ENCODE measurements around the gene MFAP4. TPM values are rescaled to one million over a fixed set of nuclear protein-coding genes. Genes with fewer than 3 reads are reported as not detected.

Gene MFAP4
- total RNA-seq, 1 experiment from 2014 or later = 79.6 TPM

GRCh38 chr17:19402171-19402570, 15.2 kb upstream of the MFAP4 start:
- no peaks in the 10 kb centered on the region for H3K9me3 ChIP-seq (replicated peaks)
- no peak for DNase-seq
- no peaks in the 10 kb centered on the region for H3K36me3 ChIP-seq
- H3K4me3 ChIP-seq = no peak overlapping the region
- no peak overlapping the region for H3K27ac ChIP-seq
- H3K27me3 ChIP-seq = no peaks in the 10 kb centered on the region
- H3K4me1 ChIP-seq = peaks cover 14% of the 10 kb centered on the region

- Histone ChIP-seq H3K9me3 (replicated peaks) (no peaks in the 10 kb centered on the region), H3K27me3 (no peaks in the 10 kb centered on the region), H3K4me1 (peaks cover 14% of the 10 kb centered on the region), H3K4me3 (no peak overlapping the region), H3K36me3 (no peaks in the 10 kb centered on the region), H3K27ac (no peak overlapping the region)
- no peak for DNase-seq
Measured at GRCh38 chr17:19401321-19402010, 14.5 kb upstream of the MFAP4 start.

GRCh38 chr17:19399750-19400450, 12.9 kb upstream of the MFAP4 start:
- Histone ChIP-seq H3K27ac (no peak overlapping the region), H3K36me3 (no peaks in the 10 kb centered on the region), H3K4me1 (peaks cover 14% of the 10 kb centered on the region), H3K27me3 (no peaks in the 10 kb centered on the region), H3K9me3 (replicated peaks) (no peaks in the 10 kb centered on the region), H3K4me3 (no peak overlapping the region)
- DNase-seq = peak; percentile 92 to 97

GRCh38 chr17:19398301-19399181, 11.6 kb upstream of the MFAP4 start:
- peak; percentile 46 to 53 for DNase-seq
- H3K27ac ChIP-seq = no peak overlapping the region

GRCh38 chr17:19397556-19398041, 10.6 kb upstream of the MFAP4 start:
- Histone ChIP-seq H3K4me1 (peaks cover 14% of the 10 kb centered on the region), H3K36me3 (no peaks in the 10 kb centered on the region), H3K27me3 (no peaks in the 10 kb centered on the region), H3K9me3 (replicated peaks) (no peaks in the 10 kb centered on the region), H3K27ac (no peak overlapping the region), H3K4me3 (no peak overlapping the region)
- peak in 1 of 2 experiments; percentile 6 for DNase-seq

More at GRCh38 chr17:19398301-19399181, 11.6 kb upstream of the MFAP4 start:
- Histone ChIP-seq H3K4me3 (no peak overlapping the region), H3K36me3 (no peaks in the 10 kb centered on the region), H3K9me3 (replicated peaks) (no peaks in the 10 kb centered on the region), H3K27me3 (no peaks in the 10 kb centered on the region), H3K4me1 (peaks cover 14% of the 10 kb centered on the region)

- peak in 1 of 2 experiments; percentile 7 for DNase-seq
- Histone ChIP-seq H3K27me3 (no peaks in the 10 kb centered on the region), H3K36me3 (no peaks in the 10 kb centered on the region), H3K4me1 (peaks cover 23% of the 10 kb centered on the region), H3K9me3 (replicated peaks) (no peaks in the 10 kb centered on the region), H3K4me3 (no peak overlapping the region), H3K27ac (no peak overlapping the region)
Measured at GRCh38 chr17:19392303-19392702, 5.3 kb upstream of the MFAP4 start.

GRCh38 chr17:19391432-19391831, 4.4 kb upstream of the MFAP4 start:
- Histone ChIP-seq H3K27ac (no peak overlapping the region), H3K9me3 (replicated peaks) (no peaks in the 10 kb centered on the region), H3K36me3 (no peaks in the 10 kb centered on the region), H3K4me1 (peaks cover 27% of the 10 kb centered on the region), H3K27me3 (no peaks in the 10 kb centered on the region), H3K4me3 (no peak overlapping the region)
- no peak for DNase-seq

GRCh38 chr17:19390951-19391350, 4.0 kb upstream of the MFAP4 start:
- no peaks in the 10 kb centered on the region for H3K27me3 ChIP-seq
- no peak overlapping the region for H3K4me3 ChIP-seq
- no peak for DNase-seq
- peaks cover 31% of the 10 kb centered on the region for H3K4me1 ChIP-seq
- H3K9me3 ChIP-seq (replicated peaks) = no peaks in the 10 kb centered on the region
- H3K36me3 ChIP-seq = peaks cover under 1% of the 10 kb centered on the region
- H3K27ac ChIP-seq = no peak overlapping the region

- Histone ChIP-seq H3K4me1 (peaks cover 50% of the 10 kb centered on the region), H3K27ac (no peak overlapping the region), H3K9me3 (replicated peaks) (no peaks in the 10 kb centered on the region), H3K36me3 (peaks cover 11% of the 10 kb centered on the region), H3K4me3 (no peak overlapping the region), H3K27me3 (no peaks in the 10 kb centered on the region)
- DNase-seq = peak; percentile 24 to 48
Measured at GRCh38 chr17:19388791-19389785, 2.1 kb upstream of the MFAP4 start.

GRCh38 chr17:19387921-19388521, 1.0 kb upstream of the MFAP4 start:
- peaks cover 56% of the 10 kb centered on the region for H3K4me1 ChIP-seq

GRCh38 chr17:19386051-19386929, 700 bp downstream of the MFAP4 start:
- Histone ChIP-seq H3K27me3 (no peaks in the 10 kb centered on the region), H3K36me3 (peaks cover 34% of the 10 kb centered on the region), H3K4me3 (peak overlapping the region; percentile 56), H3K4me1 (peaks cover 56% of the 10 kb centered on the region), H3K9me3 (replicated peaks) (no peaks in the 10 kb centered on the region), H3K27ac (peak overlapping the region; percentile 33; the same call in 1 of the 2 replicates)
- peak; percentile 68 to 72 for DNase-seq

More at GRCh38 chr17:19387921-19388521, 1.0 kb upstream of the MFAP4 start:
- Histone ChIP-seq H3K36me3 (peaks cover 21% of the 10 kb centered on the region), H3K27ac (peak overlapping the region; percentile 88), H3K27me3 (no peaks in the 10 kb centered on the region), H3K9me3 (replicated peaks) (no peaks in the 10 kb centered on the region), H3K4me3 (peak overlapping the region; percentile 56)
- DNase-seq = peak; percentile 81 to 93

GRCh38 chr17:19385521-19385983, 1.4 kb downstream of the MFAP4 start:
- H3K4me1 ChIP-seq = peaks cover 56% of the 10 kb centered on the region
- peak; percentile 15 to 36 for DNase-seq
- H3K27me3 ChIP-seq = no peaks in the 10 kb centered on the region
- no peak overlapping the region for H3K4me3 ChIP-seq
- H3K9me3 ChIP-seq (replicated peaks) = no peaks in the 10 kb centered on the region
- peaks cover 41% of the 10 kb centered on the region for H3K36me3 ChIP-seq
- H3K27ac ChIP-seq = no peak overlapping the region

Data from SJCRH30 (cell line).